DND-41 (cell line): ENCODE results near the gene GCAT.

Experiments used
- ATAC-seq: fragments of 200-7000 bp; cut with Tn5 transposase; 3 replicates; pipeline ENCODE4 v1.9.1; 2021; ENCODE audit warnings: low read depth; ENCODE audit not compliant: insufficient read depth
- DNase-seq: peaks from one replicate; pipeline ENCODE4 v3.0.0-alpha.2; 2020
- H2AFZ ChIP-seq: 2 replicates; pipeline ENCODE4 v1.6.0; 2012; ENCODE audit warnings: low read depth, low read length
- H3K27ac ChIP-seq: 2 replicates; pipeline ENCODE4 v1.5.1; 2012; ENCODE audit warnings: low read length, inconsistent platforms
- H3K27me3 ChIP-seq: fragments of 200-600 bp; sonication (generic); 2 replicates; pipeline ENCODE4 v1.6.0; 2012; ENCODE audit warnings: low read length, mild to moderate bottlenecking, inconsistent platforms; ENCODE audit not compliant: insufficient read depth, poor library complexity
- H3K36me3 ChIP-seq: 2 replicates; pipeline ENCODE4 v1.5.1; 2012; ENCODE audit warnings: low read length, inconsistent platforms; ENCODE audit not compliant: insufficient read depth
- H3K4me1 ChIP-seq: 2 replicates; pipeline ENCODE4 v1.5.1; 2012; ENCODE audit warnings: mild to moderate bottlenecking, low read length; ENCODE audit not compliant: insufficient read depth
- H3K4me2 ChIP-seq: 2 replicates; pipeline ENCODE4 v1.6.0; 2012; ENCODE audit warnings: mild to moderate bottlenecking, moderate library complexity, low read length, inconsistent platforms; ENCODE audit not compliant: insufficient read depth
- H3K4me3 ChIP-seq, 2 experiments: fragments of 200-600 bp in 1 of 2; shearing (Covaris generic) in 1 of 2; 2 replicates each; pipeline ENCODE4 v1.5.1; 2012 to 2016; ENCODE audit warnings: inconsistent platforms in 2 of 2, low read length in 2 of 2, mild to moderate bottlenecking in 2 of 2, low read depth in 1 of 2, moderate library complexity in 1 of 2
- H3K79me2 ChIP-seq: 2 replicates; pipeline ENCODE4 v1.6.0; 2012; ENCODE audit warnings: low read length, inconsistent platforms; ENCODE audit not compliant: insufficient read depth
- H3K9ac ChIP-seq: 2 replicates; pipeline ENCODE4 v1.6.0; 2012; ENCODE audit warnings: low read depth, mild to moderate bottlenecking, inconsistent platforms, low read length, moderate library complexity
- H3K9me3 ChIP-seq: 2 replicates; pipeline ENCODE4 v1.5.1; 2012; ENCODE audit warnings: low read length, moderate library complexity, mild to moderate bottlenecking, inconsistent platforms; ENCODE audit not compliant: insufficient read depth, severe bottlenecking
- H4K20me1 ChIP-seq: 2 replicates; pipeline ENCODE4 v1.6.0; 2012; ENCODE audit warnings: low read length; ENCODE audit not compliant: insufficient read depth
- EZH2 ChIP-seq: IDR thresholded peaks from 3 replicates; pipeline ENCODE4 v1.6.1; 2012; ENCODE audit warnings: borderline replicate concordance, low read depth, mild to moderate bottlenecking, moderate library complexity, low read length, inconsistent platforms; ENCODE audit not compliant: severe bottlenecking
- TF ChIP-seq, protein P1 (sequence below): IDR thresholded peaks from 2 replicates; pipeline ENCODE4 v1.5.1; 2012; ENCODE audit warnings: borderline replicate concordance, low read length, moderate library complexity, mild to moderate bottlenecking; ENCODE audit not compliant: poor library complexity, severe bottlenecking; ENCODE audit errors: extremely low read depth

Gene GCAT

DNA sequence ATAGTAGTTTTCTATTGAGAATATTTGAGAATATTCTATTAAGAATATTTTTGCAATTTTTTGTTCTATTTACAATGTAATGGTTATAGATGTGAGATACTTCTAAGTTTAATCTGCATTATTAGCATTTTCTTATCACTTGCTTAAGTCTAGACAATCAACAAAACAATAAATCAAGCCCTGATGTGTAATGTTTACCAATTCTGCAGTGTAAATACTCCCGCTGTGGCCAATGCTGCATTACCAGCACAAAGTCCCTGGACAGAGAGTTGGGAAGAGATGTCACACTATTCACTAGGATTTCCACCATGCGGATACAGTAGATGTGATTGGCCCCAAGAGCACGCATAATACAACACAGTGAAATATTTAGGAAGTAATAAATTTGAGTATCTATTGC is 47.6 kb upstream of the GCAT start:
- no peak for TF ChIP-seq EZH2
- TF ChIP-seq, protein P1, sequence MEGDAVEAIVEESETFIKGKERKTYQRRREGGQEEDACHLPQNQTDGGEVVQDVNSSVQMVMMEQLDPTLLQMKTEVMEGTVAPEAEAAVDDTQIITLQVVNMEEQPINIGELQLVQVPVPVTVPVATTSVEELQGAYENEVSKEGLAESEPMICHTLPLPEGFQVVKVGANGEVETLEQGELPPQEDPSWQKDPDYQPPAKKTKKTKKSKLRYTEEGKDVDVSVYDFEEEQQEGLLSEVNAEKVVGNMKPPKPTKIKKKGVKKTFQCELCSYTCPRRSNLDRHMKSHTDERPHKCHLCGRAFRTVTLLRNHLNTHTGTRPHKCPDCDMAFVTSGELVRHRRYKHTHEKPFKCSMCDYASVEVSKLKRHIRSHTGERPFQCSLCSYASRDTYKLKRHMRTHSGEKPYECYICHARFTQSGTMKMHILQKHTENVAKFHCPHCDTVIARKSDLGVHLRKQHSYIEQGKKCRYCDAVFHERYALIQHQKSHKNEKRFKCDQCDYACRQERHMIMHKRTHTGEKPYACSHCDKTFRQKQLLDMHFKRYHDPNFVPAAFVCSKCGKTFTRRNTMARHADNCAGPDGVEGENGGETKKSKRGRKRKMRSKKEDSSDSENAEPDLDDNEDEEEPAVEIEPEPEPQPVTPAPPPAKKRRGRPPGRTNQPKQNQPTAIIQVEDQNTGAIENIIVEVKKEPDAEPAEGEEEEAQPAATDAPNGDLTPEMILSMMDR, result no peak
- ATAC-seq (no peak), DNase-seq (no peak)
- H2AFZ ChIP-seq, result no peak overlapping the region
- no peaks in the 10 kb centered on the region for H3K27me3 ChIP-seq
- H3K4me2 ChIP-seq, result no peak overlapping the region
- no peak overlapping the region for H3K4me3 ChIP-seq
- no peaks in the 10 kb centered on the region for H3K79me2 ChIP-seq
- H3K36me3 ChIP-seq, result peaks cover 81% of the 10 kb centered on the region
- H4K20me1 ChIP-seq, result peaks cover 10% of the 10 kb centered on the region; the same call in 1 of the 2 replicates
- H3K4me1 ChIP-seq, result no peaks in the 10 kb centered on the region
- H3K9ac ChIP-seq, result no peak overlapping the region
- H3K27ac ChIP-seq, result no peak overlapping the region
- no peaks in the 10 kb centered on the region for H3K9me3 ChIP-seq

DNA sequence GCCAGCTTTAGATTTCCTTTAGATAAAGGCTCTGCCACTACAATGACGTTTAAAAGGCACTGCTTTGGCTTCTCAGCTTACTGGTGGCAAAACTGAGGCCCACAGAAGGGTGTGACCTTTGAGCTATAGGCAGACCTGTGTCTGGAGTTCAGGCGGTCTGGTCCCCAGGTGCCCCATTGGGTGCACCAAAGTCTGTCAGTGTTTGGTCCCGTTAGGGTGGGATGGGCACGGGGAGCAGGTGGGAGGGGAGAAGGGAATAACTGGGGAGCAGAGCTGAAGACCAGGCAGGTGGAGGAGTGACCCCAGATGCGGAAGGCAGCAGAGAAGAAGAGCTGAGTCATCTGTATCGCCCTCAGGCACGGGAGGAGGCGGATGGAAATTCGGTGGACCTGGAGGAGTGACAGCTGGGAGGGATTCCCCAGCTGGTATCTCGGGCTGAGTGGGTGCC is 45.3 kb upstream of the GCAT start:
- Histone ChIP-seq H3K4me2 (no peak overlapping the region), H3K9ac (no peak overlapping the region), H3K4me3 (no peak overlapping the region), H4K20me1 (0 out of 2 replicates have a peak, but pooled peaks cover 11% of the 10 kb centered on the region), H3K4me1 (no peaks in the 10 kb centered on the region), H2AFZ (no peak overlapping the region), H3K36me3 (peaks cover 73% of the 10 kb centered on the region), H3K9me3 (no peaks in the 10 kb centered on the region), H3K27ac (no peak overlapping the region), H3K79me2 (no peaks in the 10 kb centered on the region), H3K27me3 (no peaks in the 10 kb centered on the region)
- DNase-seq (no peak), ATAC-seq (no peak)
- TF ChIP-seq, protein P1, result no peak
- no peak for TF ChIP-seq EZH2

DNA sequence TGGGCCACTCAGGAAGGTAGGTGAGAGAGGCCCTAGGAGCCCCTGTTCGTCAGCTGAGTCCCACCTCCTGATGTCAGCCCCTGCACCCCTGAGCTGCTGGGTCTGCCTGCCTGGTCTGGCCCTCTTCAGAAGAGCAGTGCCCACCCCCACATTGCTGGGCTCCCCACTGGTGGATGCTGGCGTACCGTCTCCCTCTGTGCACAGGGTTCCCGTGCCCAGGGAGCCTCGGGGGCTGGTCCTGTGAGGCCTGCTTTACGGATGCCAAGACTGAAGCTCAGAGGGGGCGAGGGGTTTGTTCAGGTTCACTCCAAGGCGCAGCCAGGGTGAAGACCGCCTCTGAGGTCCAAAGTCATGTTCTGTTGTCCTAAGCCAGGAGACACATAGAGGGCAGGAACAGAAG is 44.7 kb upstream of the GCAT start:
- Histone ChIP-seq H3K9me3 (no peaks in the 10 kb centered on the region), H3K4me1 (no peaks in the 10 kb centered on the region), H2AFZ (no peak overlapping the region), H3K4me3 (no peak overlapping the region), H3K4me2 (no peak overlapping the region), H3K79me2 (no peaks in the 10 kb centered on the region), H3K9ac (no peak overlapping the region), H4K20me1 (0 out of 2 replicates have a peak, but pooled peaks cover 11% of the 10 kb centered on the region), H3K27me3 (no peaks in the 10 kb centered on the region), H3K36me3 (peaks cover 73% of the 10 kb centered on the region), H3K27ac (no peak overlapping the region)
- no peak for TF ChIP-seq EZH2
- TF ChIP-seq, protein P1, result no peak
- no peak for ATAC-seq
- DNase-seq, result no peak

DNA sequence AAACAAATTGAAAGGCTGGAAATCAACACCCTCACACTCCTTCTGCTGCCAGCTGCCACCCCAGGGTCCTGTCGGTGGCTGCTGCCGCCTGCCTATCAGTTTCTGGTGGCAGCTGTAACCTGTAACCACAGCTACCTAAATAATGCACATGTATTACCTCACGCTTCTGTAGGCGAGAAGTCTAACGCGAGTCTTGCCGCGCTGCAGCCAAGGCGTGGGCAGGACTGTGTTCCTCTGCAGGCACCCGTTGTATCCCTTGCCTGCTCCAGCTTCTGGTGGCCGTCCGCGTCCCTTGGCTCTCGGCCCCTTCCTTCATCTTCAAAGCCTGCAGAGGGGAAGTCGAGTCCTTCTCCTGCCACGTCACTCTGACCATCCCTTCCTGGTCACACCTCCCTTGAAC is 44.1 kb upstream of the GCAT start:
- Histone ChIP-seq H2AFZ (no peak overlapping the region), H3K9me3 (no peaks in the 10 kb centered on the region), H3K4me1 (no peaks in the 10 kb centered on the region), H3K4me2 (no peak overlapping the region), H3K4me3 (no peak overlapping the region), H4K20me1 (0 out of 2 replicates have a peak, but pooled peaks cover 11% of the 10 kb centered on the region), H3K9ac (no peak overlapping the region), H3K36me3 (peaks cover 73% of the 10 kb centered on the region), H3K79me2 (no peaks in the 10 kb centered on the region), H3K27me3 (no peaks in the 10 kb centered on the region), H3K27ac (no peak overlapping the region)
- no peak for ATAC-seq
- TF ChIP-seq EZH2, result no peak
- TF ChIP-seq, protein P1, result no peak
- DNase-seq, result no peak
